Measurements from ENCODE around the gene DTHD1.

The DTHD1 gene

GRCh38 chr4:36320117-36320896 is 38.9 kb downstream of the DTHD1 start:
- no peak for DNase-seq

GRCh38 chr4:36321176-36321575 is 39.8 kb downstream of the DTHD1 start:
- DNase-seq: no peak

- no peak for DNase-seq
Observed at GRCh38 chr4:36322921-36323354, 41.5 kb downstream of the DTHD1 start.

GRCh38 chr4:36323816-36324419 is 42.5 kb downstream of the DTHD1 start:
- DNase-seq: no peak

- no peak for DNase-seq
Observed at GRCh38 chr4:36324808-36325207, 43.4 kb downstream of the DTHD1 start.

GRCh38 chr4:36325499-36325898 is 44.1 kb downstream of the DTHD1 start:
- no peak for DNase-seq

GRCh38 chr4:36325926-36326325 is 44.5 kb downstream of the DTHD1 start:
- no peak for DNase-seq

GRCh38 chr4:36326476-36327029 is 45.1 kb downstream of the DTHD1 start:
- no peak for DNase-seq

GRCh38 chr4:36327400-36327799 is 46.0 kb downstream of the DTHD1 start:
- no peak for DNase-seq

- no peak for DNase-seq
Observed at GRCh38 chr4:36328130-36328529, 46.7 kb downstream of the DTHD1 start.

- no peak for DNase-seq
Observed at GRCh38 chr4:36329228-36329627, 47.8 kb downstream of the DTHD1 start.

GRCh38 chr4:36330796-36331195 is 49.4 kb downstream of the DTHD1 start:
- no peak for DNase-seq

GRCh38 chr4:36332023-36332781 is 50.8 kb downstream of the DTHD1 start:
- no peak for DNase-seq

- no peak for DNase-seq
Observed at GRCh38 chr4:36332782-36333131, 51.3 kb downstream of the DTHD1 start.

GRCh38 chr4:36333303-36333877 is 52.0 kb downstream of the DTHD1 start:
- no peak for DNase-seq

- no peak for DNase-seq
Observed at GRCh38 chr4:36337665-36338185, 56.3 kb downstream of the DTHD1 start.

- DNase-seq: no peak
Observed at GRCh38 chr4:36338973-36339372, 57.6 kb downstream of the DTHD1 start.

- DNase-seq: no peak
Observed at GRCh38 chr4:36341936-36342335, 60.5 kb downstream of the DTHD1 start.

- DNase-seq: no peak
Observed at GRCh38 chr4:36343501-36344175, 62.2 kb downstream of the DTHD1 start.

GRCh38 chr4:36348403-36348938 is 67.1 kb downstream of the DTHD1 start:
- no peak for DNase-seq

GRCh38 chr4:36349938-36350549 is 68.6 kb downstream of the DTHD1 start:
- no peak for DNase-seq
